ENCODE data around the gene MXD3.

MXD3 gene

DNA sequence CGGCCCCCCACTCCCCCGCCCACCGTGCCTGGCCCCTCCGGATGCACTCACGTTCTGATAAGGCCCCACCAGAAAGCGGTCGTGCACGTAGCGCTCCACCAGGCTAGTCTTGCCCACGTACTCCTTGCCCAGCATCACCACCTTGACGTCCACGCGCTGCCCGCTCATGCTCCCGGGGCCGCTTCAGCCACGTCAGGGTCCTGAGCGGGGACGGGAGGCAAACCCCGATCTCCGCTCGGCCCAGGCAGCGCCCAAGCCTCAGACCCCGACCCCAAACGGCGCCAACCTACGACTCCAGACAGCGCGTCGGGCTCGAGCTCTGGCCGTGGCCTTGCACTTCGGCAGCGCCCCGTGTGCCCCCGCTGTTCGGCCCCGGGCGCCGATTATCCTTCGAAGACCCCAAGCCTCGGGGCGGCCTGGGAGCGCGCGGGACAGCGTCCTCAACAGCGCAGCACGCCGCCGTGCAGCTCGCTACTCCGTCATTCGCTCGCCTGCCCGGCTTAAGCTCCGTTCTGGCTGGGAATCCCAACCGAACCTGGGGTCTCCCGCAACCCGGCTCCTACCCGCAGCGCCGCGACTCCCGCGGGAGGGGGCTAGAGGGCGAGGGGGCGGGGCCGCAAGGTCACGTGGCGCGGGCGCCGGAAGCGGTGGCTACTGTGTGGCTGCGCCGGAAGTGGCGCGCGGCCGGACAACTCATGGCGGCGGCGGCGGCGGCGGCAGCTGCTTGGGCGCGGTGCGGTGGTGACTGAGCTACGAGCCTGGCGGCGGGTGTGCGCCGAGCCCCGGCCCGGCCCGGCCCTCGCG lies 8.4 kb downstream of the MXD3 start, which contains the start of the genes PRELID1 and RAB24:
Gene PRELID1, plus strand, starts transcription at position 679 of the 804 bp plus-strand sequence. CDS start 187 bp downstream, outside the sequence.
Gene RAB24, minus strand, starts transcription at position 599 of the 804 bp plus-strand sequence. Its CDS starts 431 bp downstream, at position 168.
- DNase-seq (ENCODE audit: low spot score) = peak; percentile 84

DNA sequence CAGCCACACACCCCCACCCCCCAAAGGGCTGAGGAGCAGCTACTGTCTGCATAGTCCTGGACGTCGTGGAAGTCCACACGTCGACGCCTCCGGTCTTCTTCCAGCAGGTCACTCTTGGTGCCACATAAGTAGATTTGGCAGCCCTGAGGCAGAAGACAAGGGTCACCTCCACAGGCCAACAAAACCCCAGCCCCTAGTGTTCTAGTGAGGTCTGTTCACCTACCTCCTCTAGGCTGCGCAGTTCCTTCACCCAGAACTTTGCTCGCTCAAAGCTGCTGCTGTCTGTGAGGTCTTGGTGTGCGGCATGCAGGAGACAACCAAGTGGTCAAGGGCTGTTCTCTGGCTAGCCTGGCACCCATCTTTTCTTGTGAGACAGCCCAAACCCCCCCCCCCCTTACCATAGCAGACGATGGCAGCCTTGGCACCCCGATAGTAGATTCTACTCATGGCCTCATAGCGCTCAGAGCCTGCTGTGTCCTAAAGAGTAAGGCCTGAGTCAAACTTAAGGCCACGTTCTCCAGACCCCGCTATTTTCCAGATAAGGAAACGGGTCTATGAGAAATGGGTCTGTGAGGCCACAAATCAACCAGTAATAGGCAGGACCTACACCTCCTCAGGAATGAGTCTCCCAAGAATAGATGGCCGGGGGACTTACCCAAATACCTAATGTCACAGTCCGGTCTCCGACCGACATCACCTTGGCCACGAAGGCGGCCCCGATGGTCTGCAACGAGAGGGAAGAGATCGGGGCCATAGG lies 9.2 kb downstream of the MXD3 start:
- DNase-seq (ENCODE audit: low spot score) = no peak

DNA sequence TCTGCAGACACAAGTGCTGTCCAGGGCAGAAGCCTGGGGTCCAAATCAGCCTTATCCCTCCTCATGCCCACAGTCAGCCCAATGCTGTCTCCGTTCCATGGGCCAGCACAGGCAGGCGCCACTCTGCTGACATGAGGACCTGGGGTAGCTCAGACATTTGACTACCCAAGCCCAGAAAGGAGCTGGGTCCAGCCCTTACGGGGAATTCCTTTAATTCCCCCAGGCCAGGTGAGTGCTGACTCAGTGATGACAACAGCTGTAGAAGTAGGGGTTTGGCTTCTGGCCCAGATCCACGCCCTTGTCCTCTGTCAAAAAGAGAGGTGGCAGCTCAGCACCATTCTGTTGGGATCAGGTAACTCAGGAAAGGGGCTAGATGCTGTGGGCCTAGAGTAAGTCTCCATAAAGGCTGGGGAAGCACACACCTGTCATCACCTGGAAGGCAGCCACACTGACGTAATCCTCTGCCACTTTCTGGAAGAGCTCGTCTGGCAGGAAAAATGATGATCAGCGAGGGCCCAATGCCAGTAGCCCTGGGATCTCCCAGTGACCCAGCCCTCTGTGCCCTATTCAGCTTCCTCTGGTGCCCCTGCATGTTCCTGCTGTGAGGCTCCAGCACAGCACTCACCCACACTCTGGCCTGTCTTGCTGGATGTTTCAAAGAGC lies 10.1 kb downstream of the MXD3 start:
- no peak for DNase-seq (ENCODE audit: low spot score)

DNA sequence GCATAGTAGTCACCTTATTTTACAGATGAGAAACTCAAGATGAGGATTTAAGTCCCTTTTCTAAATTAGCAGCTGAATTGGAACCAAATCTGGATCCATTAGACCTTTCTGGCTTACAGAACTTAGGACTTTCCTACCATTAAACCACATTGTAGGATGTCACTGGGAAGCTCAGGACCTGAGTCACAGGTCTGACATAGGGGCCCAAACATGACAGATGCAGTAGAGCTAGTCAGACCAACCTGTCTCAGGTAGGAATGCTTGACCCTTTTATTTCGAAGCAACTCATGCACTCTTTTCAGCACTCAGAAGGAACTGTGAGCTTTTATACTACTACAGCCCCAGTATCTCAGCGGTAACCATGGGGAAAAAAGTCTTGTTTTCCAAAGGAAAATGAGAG lies 10.7 kb downstream of the MXD3 start:
- no peak for DNase-seq (ENCODE audit: low spot score)

DNA sequence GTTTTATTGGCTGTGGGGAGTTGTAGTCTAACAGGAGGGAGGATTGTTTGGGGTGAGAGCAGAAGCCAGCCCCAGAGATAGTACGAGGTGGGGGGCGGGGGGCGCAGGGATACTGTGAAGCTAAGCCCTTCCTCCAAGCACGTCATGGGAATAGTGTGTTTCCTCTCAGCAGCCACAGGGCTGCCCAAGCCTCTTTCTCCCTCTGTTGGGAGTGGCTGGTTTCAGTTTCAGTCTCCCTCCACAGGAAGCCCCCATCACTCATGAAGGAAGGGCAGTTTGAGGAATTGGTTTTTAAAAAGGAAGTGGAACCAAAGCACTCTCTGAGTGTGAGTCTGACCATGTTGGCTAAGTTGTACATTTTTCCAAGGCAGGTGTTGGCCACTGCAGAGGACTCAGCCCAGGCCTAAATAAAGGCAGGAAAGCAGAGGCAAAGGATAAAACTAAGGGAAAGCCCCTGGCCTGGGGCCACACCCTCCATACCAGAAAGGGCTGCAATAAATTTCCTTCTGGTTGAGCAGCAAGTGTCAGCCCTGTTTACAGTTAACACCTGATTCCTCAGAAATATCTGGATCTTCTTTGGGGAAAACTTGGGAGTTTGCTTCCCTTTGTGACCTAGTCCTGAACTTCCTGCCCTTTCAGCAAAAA lies 11.3 kb downstream of the MXD3 start:
- DNase-seq (ENCODE audit: low spot score) = peak; percentile 54

DNA sequence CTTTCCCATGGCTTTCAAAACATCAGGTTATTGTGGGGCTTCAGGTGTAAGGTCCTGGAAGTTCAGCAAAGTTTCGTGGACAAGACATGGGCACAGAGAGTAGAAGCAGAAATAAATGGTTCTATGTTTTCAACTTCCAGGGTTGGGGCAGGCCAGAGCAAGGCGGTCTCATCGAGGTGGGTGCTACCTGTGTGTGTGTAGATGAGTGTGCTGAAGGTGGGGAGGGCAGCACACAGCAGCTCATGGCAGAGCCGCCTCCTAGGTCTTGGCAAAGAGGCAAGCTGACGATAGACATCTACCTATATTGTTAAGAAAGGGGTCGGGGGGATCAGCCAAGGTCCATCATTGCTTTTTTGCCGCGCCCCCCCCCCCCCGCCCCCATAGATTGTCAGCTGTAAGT lies 12.0 kb downstream of the MXD3 start:
- no peak for DNase-seq (ENCODE audit: low spot score)

DNA sequence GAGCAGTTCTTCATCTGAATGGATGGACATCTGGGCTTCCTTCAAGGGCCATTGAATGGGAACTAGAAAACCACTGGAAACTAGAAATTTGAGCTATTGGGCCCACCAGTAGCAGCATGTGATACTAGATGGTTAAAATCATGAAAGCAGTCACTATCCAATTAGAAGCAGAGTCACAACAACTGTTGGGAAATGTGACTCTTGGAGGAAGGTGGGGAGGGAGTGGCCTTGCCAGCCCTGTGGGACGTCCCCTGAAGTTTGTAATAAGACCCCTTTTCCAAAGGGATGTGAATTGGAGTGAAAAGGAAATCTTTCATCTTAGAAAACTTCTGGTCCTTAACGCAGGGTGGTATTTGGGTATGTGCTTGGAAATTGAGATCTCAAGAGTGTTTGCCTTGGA lies 13.8 kb downstream of the MXD3 start:
- DNase-seq (ENCODE audit: low spot score) = no peak

DNA sequence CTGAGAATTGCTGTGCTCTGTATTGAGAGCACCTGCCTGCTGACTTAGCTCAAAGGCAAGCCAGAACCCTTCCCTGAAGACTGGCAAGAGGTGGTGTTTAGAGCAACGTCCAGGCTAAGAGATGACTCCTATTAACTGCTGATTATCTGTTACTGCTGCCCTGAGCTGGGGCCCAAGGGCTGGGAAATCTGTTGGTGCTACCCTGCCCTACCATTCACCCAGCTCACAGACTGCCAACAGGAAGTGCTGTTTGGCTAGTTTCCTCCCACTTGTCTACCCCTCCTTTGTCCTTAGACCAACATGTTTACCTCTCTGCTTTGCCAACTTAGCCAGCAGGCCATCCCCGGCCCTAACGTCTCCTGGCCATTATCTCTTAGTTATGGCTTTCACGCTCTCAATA lies 15.1 kb downstream of the MXD3 start:
- DNase-seq (ENCODE audit: low spot score) = no peak

DNA sequence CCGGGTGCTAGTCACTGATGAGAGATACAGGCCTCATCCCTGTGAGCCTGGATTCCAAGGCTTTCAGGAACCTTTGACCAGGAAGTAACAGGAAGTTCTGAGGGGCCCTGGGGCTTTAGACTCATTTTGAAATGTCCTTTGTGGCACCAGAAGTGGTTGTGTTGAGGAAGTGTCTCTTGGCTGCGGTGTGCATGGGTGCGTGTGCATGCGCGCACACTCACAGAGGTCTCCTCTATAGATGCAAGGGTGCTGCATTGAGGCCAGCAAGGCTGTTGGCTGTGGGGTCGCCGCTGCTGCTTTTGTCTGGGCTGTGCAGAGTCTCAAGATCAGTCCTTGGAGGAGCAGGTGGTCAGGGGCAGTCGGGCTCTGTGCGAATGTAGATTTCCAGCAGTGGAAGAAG lies 15.8 kb downstream of the MXD3 start:
- DNase-seq (ENCODE audit: low spot score) = no peak

DNA sequence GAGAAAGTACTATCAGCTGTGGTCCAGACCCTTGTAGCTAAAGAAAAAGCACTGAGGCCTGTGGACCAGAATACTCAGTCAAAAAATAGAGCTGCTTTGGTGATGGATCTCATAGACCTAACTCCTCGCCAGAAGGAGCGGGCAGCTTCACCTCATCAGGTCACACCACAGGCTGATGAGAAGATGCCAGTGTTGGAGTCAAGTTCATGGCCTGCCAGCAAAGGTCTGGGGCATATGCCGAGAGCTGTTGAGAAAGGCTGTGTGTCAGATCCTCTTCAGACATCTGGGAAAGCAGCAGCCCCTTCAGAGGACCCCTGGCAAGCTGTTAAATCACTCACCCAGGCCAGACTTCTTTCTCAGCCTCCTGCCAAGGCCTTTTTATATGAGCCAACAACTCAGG lies 17.1 kb downstream of the MXD3 start:
- no peak for DNase-seq (ENCODE audit: low spot score)

DNA sequence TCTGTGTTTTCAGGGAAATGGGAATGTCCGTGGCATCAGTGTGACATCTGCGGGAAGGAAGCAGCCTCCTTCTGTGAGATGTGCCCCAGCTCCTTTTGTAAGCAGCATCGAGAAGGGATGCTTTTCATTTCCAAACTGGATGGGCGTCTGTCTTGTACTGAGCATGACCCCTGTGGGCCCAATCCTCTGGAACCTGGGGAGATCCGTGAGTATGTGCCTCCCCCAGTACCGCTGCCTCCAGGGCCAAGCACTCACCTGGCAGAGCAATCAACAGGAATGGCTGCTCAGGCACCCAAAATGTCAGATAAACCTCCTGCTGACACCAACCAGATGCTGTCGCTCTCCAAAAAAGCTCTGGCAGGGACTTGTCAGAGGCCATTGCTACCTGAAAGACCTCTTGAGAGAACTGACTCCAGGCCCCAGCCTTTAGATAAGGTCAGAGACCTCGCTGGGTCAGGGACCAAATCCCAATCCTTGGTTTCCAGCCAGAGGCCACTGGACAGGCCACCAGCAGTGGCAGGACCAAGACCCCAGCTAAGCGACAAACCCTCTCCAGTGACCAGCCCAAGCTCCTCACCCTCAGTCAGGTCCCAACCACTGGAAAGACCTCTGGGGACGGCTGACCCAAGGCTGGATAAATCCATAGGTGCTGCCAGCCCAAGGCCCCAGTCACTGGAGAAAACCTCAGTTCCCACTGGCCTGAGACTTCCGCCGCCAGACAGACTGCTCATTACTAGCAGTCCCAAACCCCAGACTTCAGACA lies 17.7 kb downstream of the MXD3 start:
- DNase-seq (ENCODE audit: low spot score) = no peak

DNA sequence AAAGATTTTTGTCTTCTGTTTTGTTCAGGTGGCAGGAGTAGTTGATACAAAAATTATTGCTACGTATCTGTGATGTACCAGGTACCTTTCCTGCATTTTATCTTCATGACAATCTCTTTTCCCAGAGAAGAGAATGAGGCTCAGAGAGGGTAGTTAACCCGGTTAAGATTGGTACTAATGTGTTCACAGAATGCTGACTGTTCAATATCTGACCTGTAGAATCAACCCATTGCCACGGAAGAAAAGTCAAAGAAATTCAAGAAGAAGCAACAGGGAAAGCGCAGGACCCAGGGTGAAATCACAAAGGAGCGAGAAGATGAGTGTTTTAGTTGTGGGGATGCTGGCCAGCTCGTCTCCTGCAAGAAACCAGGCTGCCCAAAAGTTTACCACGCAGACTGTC lies 20.0 kb downstream of the MXD3 start:
- no peak for DNase-seq (ENCODE audit: low spot score)

DNA sequence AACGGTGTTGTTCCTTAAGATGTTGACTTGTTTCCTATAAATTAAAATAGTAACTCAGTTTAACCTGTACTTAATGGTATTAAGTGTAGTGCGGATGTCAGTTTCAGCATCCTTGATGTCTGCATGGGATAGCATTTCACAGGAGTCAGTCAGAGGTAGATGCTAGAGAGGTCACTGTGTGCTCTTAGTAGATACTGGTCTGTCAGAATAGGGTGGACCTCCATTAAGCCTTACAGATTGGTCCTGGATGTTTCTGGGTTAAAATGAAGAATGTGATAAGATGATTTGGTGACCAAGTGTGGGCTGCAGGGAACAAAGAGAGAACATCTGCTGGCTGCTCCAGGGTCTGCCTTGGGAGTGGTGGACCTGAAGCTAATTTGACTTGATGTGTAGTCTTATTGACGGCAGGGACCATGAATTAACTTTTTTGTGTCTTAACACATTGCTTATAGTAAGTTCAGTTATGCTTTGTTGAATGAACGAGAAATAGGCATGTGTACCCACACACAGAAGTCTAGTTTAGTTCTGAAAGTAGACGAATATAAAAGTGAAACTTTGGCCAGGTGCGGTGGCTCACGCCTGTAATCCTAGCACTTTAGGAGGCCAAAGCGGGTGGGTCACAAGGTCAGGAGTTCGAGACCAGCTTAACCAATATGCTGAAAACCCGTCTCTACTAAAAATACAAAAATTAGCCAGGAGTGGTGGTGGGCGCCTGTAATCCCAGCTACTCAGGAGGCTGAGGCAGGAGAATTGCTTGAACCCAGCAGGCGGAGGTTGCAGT lies 20.7 kb downstream of the MXD3 start:
- no peak for DNase-seq (ENCODE audit: low spot score)

DNA sequence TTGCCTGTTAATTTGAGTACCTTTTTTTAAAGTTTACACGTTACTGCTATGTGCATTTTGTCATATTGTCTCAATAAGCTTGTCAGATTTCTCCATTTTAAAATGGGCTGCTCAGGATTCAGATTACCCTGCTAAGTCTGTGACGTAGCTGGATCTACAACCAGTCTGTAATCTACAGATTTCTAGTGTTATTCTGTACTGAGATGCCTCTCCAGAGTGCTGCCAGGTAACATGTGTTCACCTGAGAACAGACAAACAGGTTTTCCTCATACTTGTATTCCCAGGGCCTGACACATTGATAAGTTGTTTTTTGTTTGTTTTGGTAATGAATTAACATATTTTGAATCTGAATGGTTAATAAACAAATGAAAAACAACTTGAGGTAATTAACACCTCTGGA lies 23.5 kb downstream of the MXD3 start:
- no peak for DNase-seq (ENCODE audit: low spot score)

DNA sequence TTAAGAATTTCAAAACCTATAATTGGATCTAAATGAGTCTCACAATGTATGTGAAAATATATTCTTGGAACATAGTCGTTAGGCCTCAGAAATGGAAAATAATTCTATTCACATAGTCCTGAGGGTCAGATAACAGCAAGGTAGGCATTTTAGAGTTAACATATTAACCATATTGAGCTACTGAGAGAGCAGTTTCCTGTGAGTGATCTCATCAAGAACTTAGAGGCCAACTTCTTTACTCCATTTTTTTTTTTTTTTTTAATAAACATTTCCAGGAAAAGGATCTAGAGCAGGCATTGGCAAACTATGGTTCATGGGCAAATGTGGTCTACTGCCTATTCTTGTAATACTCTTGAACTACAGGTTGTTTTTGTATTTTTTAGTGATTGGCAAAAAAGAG lies 34.8 kb downstream of the MXD3 start:
- DNase-seq (ENCODE audit: low spot score) = no peak

DNA sequence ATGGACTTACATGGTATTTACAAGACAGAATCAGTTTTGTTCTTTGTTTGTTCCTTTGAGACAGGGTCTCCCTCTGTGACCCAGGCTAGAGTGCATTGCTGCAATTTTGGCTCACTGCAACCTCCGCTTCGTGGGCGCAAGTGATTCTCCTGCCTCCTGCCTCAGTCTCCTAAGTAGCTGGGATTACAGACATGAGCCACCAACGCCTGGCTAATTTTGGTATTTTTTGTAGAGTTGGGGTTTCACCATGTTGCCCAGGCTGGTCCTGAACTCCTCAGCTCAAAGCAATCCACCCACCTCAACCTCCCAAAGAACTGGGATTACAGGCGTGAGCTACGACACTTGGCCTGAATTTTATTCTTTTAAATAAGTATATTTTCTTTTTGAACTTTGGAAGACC lies 35.8 kb downstream of the MXD3 start:
- DNase-seq (ENCODE audit: low spot score) = no peak

DNA sequence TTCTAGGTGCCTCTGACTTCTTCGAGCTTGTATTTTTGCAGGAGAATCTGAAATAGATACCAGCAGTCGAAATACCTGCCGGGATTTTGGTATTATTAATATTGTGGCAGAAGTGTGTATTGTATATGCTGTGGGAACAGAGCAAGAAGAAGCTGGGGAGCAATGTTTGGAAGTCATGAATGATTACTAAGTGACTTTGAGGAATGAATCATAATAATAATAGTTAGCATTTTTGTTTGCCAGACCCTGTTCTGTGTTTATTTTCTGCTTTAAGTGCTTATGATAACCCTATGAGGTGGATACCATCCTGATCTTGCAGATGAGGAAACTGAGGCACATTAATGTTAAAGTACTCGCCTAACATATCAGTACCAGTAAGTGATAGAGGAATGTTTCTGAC lies 40.6 kb downstream of the MXD3 start:
- no peak for DNase-seq (ENCODE audit: low spot score)

DNA sequence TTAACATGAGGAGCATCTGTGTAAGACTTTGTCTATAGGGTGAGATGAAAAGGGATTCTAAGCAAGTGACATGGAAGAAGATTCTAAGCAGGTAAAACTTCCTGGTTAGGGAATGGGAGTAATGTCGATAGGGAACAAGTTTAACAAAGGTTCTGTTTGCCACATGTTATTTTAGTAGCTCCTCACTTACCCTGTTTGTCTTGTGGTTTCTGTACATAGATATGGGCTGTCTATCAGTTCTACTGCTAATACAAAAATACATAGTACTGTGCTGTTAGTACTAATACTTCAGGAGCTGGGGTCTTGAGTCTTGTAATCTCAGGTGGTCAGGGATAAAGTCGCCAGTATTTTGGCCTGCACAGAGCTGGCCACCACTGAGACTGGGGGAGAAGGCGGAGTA lies 41.0 kb downstream of the MXD3 start:
- DNase-seq (ENCODE audit: low spot score) = no peak

DNA sequence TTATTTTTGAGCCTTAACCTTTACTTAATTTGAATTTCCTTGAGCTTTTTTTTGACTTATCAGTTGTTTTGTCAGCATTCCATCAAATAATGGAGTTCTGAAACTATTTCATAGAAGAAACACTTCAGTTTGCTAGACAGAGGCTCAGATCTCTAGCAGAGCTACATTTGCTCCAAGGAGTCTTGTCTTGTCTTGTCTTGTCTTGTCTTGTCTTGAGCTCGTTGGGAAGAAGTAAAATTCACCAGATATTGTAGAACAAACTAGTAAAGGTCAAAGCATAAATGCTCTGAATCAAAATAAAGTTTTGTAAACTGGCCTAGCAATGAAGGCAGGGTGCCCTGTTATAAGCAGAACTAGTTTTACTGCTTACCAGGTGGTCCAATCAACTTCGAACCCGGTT lies 41.7 kb downstream of the MXD3 start:
- DNase-seq (ENCODE audit: low spot score) = no peak

DNA sequence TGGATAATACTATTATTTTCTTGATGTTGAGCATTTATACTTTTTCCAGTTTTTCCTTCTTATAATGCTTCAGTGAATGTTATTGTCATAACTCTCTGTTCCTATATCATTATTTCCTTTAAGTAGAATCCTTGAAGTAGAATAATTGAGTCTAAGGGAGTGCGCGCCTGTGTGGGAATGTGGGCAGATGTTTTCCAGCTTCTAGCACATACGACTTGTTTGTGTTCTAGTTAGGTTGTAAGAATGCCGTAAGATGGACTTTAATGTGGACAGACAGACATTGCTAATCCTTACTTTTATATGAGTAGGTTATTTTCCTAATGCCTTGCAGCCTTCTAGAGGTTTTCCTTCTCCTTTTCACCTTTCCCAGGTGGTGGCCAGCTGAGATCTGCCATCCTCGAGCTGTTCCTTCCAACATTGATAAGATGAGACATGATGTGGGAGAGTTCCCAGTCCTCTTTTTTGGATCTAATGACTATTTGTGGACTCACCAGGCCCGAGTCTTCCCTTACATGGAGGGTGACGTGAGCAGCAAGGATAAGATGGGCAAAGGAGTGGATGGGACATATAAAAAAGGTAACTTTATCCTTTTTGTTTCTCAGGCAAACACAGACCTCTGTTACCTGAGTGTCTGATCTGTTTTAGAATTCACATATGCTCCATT lies 42.3 kb downstream of the MXD3 start:
- no peak for DNase-seq (ENCODE audit: low spot score)

All from CD4-positive, alpha-beta T cell treated with Interleukin-6 at 100 ng/mL for 8 hours (primary cell).